Measurements from ENCODE around the gene MAP2K5.

The MAP2K5 gene

DNA sequence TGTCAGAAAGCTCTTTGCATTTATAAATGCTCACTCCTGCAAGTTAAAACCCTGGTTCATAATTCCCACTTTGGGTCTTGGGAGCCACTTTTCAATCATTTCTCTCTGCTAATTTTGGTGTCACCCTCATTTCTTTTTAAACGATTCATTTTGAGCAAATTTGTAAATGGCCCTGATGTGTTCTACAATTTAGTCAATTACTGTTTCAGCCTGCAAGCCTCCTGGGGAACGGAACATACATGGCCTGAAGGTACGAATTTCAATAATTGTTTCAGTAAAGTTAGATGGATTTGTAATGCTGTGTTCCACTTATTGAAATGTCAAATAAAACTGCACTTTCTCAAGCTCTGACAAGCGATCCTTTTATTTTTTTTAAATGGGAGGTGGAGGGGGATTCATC lies 43.2 kb downstream of the MAP2K5 start:
- no peak for DNase-seq (ENCODE audit: extremely low read depth, insufficient read length)
- Histone ChIP-seq H3K36me3 (ENCODE audit: control insufficient read depth, insufficient read depth, low read length) (peaks cover 4% of the 10 kb centered on the region), H3K4me3 (replicated peaks; ENCODE audit: low read depth, low read length) (no peak overlapping the region), H3K27me3 (replicated peaks; ENCODE audit: control insufficient read depth, insufficient read depth, low read length) (no peaks in the 10 kb centered on the region)
- TF ChIP-seq, protein P1, sequence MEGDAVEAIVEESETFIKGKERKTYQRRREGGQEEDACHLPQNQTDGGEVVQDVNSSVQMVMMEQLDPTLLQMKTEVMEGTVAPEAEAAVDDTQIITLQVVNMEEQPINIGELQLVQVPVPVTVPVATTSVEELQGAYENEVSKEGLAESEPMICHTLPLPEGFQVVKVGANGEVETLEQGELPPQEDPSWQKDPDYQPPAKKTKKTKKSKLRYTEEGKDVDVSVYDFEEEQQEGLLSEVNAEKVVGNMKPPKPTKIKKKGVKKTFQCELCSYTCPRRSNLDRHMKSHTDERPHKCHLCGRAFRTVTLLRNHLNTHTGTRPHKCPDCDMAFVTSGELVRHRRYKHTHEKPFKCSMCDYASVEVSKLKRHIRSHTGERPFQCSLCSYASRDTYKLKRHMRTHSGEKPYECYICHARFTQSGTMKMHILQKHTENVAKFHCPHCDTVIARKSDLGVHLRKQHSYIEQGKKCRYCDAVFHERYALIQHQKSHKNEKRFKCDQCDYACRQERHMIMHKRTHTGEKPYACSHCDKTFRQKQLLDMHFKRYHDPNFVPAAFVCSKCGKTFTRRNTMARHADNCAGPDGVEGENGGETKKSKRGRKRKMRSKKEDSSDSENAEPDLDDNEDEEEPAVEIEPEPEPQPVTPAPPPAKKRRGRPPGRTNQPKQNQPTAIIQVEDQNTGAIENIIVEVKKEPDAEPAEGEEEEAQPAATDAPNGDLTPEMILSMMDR (IDR thresholded peaks at IDR 0.05; ENCODE audit: insufficient read depth, low read length, poor library complexity, severe bottlenecking): no peak

DNA sequence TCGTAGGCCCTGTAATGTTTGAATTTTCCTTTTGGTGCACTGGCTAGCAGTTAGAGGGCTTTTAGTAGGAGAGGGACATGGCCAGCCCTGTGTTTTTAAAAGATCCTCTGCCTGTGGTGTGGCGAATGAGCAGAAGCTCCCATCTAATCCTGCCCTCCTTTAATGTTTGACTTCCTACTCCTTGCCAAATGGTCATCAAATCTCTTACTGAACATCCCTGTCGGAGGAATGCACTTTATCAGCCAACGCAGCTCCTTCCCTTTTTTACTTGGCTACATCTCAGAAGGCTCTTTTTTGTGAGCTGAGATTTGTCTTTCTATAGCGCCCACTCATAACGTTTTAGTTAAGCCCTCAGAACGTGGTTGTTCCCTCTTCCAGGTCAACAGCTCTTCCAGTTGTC lies 44.8 kb downstream of the MAP2K5 start:
- TF ChIP-seq, protein P1 (IDR thresholded peaks at IDR 0.05; ENCODE audit: insufficient read depth, low read length, poor library complexity, severe bottlenecking): no peak
- no peak for DNase-seq (ENCODE audit: extremely low read depth, insufficient read length)

DNA sequence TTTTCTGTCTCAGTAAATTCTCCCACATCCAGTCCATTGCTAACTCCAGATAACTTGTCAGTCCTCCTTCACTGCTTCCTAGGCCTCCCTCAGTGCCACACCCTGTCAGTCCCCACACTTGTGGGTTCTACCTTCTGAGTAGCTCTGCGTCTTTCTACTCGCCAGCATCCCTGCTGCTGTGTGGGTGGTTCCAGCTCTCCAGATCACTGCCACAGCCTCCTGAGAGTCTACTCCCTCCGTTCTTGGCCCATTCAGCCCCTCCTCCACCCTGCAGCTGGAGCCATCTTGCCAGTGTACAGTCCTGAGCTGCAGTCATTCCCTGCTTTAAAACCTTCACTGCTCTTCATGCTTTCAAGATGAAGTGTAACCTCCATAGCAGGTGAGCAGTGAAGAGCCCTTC lies 45.3 kb downstream of the MAP2K5 start:
- Histone ChIP-seq H3K27me3 (replicated peaks; ENCODE audit: control insufficient read depth, insufficient read depth, low read length) (no peaks in the 10 kb centered on the region), H3K4me3 (replicated peaks; ENCODE audit: low read depth, low read length) (no peak overlapping the region), H3K36me3 (ENCODE audit: control insufficient read depth, insufficient read depth, low read length) (peaks cover 4% of the 10 kb centered on the region)
- no peak for DNase-seq (ENCODE audit: extremely low read depth, insufficient read length)
- TF ChIP-seq, protein P1 (IDR thresholded peaks at IDR 0.05; ENCODE audit: insufficient read depth, low read length, poor library complexity, severe bottlenecking): no peak

More for the DNA sequence above, 44.8 kb downstream of the MAP2K5 start:
- Histone ChIP-seq H3K36me3 (ENCODE audit: control insufficient read depth, insufficient read depth, low read length) (peaks cover 4% of the 10 kb centered on the region), H3K27me3 (replicated peaks; ENCODE audit: control insufficient read depth, insufficient read depth, low read length) (no peaks in the 10 kb centered on the region), H3K4me3 (replicated peaks; ENCODE audit: low read depth, low read length) (no peak overlapping the region)

DNA sequence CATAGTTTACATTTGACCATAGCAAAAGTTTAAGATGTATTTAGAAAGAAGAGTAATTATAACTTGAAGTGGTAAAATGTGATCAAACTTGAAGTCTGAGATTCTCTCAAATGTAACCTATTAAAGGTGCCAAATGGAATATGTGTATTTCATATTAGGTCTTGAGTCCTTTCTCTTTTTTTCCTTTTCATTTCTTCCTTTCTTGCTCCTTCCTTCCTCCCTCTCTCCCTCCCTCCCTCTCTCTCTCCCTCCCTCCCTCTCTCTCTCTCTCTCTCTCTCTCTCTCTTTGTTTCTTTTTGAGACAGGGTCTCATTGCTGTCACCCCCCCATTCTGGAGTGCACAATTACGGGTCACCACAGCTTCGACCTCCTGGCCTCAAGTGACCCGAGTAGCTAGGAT lies 47.7 kb downstream of the MAP2K5 start:
- Histone ChIP-seq H3K36me3 (ENCODE audit: control insufficient read depth, insufficient read depth, low read length) (peaks cover 4% of the 10 kb centered on the region), H3K4me3 (replicated peaks; ENCODE audit: low read depth, low read length) (no peak overlapping the region), H3K27me3 (replicated peaks; ENCODE audit: control insufficient read depth, insufficient read depth, low read length) (no peaks in the 10 kb centered on the region)
- TF ChIP-seq, protein P1 (IDR thresholded peaks at IDR 0.05; ENCODE audit: insufficient read depth, low read length, poor library complexity, severe bottlenecking): no peak
- DNase-seq (ENCODE audit: extremely low read depth, insufficient read length): no peak

DNA sequence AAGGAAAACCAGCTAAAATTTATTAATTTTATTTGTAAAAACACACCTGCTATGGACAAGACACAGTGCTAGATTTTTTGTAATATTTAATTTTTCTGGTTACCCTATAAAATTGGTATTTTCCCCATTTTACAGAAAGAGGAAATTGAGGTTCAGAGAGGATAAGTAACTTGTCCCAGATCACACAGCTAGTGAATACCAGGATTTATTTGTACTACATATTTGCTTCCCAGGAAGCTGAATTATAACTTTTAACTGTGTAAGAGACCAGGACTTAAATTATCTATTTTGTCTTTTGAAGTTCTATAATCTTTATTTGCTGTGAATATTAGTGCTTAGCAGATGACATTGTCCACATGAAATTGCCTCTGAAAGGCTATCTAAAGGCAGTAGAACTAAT lies 49.7 kb downstream of the MAP2K5 start:
- no peak for DNase-seq (ENCODE audit: extremely low read depth, insufficient read length)
- Histone ChIP-seq H3K36me3 (ENCODE audit: control insufficient read depth, insufficient read depth, low read length) (peaks cover 4% of the 10 kb centered on the region), H3K27me3 (replicated peaks; ENCODE audit: control insufficient read depth, insufficient read depth, low read length) (no peaks in the 10 kb centered on the region), H3K4me3 (replicated peaks; ENCODE audit: low read depth, low read length) (no peak overlapping the region)
- TF ChIP-seq, protein P1 (IDR thresholded peaks at IDR 0.05; ENCODE audit: insufficient read depth, low read length, poor library complexity, severe bottlenecking): no peak

DNA sequence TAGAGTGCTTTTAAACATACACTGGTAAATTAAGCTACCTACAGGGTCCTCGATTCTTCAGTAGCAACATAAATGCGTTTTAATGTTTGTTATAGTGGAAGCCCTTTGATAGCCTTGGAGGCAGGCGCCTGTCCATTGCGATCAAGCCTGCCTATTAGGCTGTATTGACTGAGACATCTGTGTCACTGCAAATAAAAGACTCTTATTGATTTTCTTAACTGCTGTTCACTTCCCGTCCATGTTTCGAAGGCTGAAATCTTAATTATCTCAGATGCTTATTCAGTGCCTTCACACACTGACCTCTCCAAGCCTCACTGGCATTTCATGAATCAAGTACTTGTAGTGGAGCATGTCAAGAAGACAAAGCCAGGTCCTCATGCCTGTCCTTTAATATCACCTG lies 51.1 kb downstream of the MAP2K5 start:
- DNase-seq (ENCODE audit: extremely low read depth, insufficient read length): no peak
- Histone ChIP-seq H3K36me3 (ENCODE audit: control insufficient read depth, insufficient read depth, low read length) (0 out of 2 replicates have a peak, but pooled peaks cover 2% of the 10 kb centered on the region), H3K4me3 (replicated peaks; ENCODE audit: low read depth, low read length) (no peak overlapping the region), H3K27me3 (replicated peaks; ENCODE audit: control insufficient read depth, insufficient read depth, low read length) (no peaks in the 10 kb centered on the region)
- TF ChIP-seq, protein P1 (IDR thresholded peaks at IDR 0.05; ENCODE audit: insufficient read depth, low read length, poor library complexity, severe bottlenecking): no peak
